GM15510 (cell line): ENCODE results near the gene XPO6.

Experiments used
- POLR2A ChIP-seq: IDR thresholded peaks from 3 replicates; pipeline ENCODE4 v1.6.1; 2011; ENCODE audit warnings: borderline replicate concordance; ENCODE audit not compliant: insufficient read length; ENCODE audit errors: extremely low read depth

The XPO6 gene

DNA sequence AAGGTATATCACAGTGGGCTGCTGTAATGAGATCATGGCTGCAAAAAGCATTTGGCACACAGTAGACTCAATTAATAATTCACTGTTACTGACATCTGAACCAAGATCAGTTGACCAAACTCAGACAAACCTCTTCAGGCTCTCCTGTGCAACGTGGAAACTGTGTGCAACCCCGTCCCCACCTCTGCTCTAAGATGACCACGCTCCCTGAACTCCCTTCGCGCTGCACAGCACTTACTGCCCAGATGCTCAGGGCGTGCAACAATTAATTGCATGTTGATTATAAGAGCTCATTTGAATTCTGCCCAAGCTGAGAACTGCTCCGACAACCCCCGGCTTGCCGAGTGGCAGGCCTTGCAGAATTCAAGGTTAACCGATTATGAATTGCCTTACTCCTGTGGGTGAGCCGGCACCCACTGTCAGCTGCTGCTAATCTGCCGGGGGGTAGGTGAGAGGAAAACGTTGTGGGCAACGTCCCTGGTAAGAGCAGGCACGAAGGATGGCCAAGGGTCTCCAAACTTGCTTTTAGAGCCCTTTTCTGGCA, 147.0 kb downstream of the XPO6 start:
- TF ChIP-seq POLR2A = no peak

DNA sequence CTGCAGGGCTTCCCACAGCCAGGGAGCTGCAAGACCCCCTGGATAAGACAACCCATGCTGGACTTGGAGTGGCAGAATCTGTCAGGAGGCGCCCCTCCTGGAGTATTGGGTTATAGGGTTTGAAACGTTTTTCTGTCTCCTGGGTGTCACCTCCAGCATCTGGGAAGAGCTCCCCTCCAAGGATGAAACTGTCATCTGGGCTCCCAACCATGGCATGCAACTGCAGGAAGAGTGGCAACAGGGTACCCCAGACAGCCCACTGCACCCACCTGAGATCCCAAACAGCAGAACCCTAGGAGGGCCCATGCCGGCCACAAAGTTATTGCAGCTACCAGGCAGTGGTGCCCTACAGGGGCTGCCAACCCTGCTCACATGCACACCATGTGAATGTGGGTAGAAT, 147.6 kb downstream of the XPO6 start:
- TF ChIP-seq POLR2A = no peak

DNA sequence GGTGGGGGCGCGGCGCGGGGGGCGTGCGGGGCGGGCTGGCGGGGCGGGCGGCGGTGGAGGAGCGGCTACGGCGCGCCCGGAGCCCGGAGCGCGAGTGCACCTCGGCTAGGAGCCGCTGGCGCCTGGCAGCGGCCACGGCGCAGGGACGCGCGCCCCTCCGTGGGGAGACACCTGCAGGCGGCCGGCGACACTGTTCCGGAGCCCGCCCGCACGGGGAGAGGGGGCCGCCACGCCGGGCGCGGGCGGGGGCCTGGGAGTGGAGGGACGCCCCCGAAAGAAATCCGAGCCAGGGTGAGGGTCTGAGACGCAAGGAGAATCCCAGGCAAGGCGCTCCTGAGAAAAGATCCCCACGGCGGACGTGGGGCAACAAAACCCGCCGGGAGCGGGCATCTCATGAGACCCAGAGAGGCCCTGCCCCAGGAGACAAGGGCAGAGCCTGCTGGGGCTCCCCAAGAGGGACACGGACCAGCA, 148.1 kb downstream of the XPO6 start, which contains the start of gene GSG1L:
TSS of gene GSG1L (minus strand) at position 124 of the 471 bp plus-strand sequence. CDS start 290 bp downstream, outside the sequence.
- no peak for TF ChIP-seq POLR2A

DNA sequence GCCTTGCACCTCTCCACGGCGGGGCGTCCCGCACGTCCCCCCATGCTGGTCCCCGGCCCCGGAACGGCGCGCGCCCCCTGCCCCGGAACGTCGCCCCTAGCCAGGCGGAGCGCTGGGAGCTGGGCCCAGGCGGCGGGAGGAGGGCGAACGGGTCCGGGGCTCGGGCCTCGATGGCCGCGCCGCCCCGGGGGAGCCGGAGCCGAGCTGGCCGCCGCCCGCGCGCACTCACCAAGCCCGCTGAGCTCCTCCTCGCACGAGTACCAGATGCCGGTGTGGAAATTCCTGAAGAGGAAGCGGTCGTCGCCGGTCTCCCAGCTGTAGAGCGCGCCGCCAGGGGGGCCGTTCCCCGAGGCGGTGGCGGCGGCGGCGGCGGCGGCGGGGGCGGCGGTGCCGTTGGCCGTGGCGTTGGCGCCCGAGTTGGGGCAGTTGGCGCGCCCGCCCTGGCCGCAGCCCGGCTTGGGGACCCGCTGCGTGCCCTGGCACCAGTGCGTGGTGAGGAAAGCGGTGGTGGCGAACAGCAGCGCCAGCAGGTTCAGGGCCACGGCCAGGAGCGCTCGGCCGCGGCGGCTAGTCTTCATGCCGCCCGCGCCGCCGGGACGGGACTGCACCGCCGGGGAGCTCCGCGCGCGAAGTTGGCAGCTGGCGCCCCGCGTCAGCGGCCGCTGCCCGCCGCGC, 148.8 kb downstream of the XPO6 start:
- TF ChIP-seq POLR2A = no peak

DNA sequence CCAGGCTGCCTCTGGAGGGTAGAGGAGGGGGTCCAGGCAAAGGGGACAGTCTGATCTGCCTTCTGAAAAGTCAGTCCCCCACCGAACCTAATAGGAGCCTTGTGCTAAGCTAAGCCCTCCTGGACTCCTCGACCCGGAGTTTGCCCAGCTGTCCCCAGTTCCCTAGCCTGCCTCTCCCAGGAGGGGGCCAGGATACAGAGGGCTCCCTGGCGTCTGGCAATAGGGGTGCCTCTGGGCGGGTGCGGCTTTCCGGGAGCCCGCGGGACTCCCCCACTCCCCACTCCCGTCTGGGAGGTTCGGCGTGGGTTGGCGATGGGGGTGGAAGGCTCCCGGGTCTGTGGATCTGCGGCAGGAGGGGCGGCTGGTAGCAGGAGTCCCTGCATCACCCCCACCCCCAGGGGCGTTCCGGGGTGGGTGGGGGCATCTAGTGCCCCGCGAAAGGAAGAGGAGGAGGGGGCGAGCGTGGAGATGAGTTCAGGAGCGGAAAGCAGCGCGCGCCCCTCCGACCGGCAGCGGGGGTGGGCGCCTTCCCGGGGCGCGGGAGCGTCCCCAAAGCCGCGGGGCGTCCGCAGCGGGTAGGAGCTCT, 149.4 kb downstream of the XPO6 start:
- no peak for TF ChIP-seq POLR2A

DNA sequence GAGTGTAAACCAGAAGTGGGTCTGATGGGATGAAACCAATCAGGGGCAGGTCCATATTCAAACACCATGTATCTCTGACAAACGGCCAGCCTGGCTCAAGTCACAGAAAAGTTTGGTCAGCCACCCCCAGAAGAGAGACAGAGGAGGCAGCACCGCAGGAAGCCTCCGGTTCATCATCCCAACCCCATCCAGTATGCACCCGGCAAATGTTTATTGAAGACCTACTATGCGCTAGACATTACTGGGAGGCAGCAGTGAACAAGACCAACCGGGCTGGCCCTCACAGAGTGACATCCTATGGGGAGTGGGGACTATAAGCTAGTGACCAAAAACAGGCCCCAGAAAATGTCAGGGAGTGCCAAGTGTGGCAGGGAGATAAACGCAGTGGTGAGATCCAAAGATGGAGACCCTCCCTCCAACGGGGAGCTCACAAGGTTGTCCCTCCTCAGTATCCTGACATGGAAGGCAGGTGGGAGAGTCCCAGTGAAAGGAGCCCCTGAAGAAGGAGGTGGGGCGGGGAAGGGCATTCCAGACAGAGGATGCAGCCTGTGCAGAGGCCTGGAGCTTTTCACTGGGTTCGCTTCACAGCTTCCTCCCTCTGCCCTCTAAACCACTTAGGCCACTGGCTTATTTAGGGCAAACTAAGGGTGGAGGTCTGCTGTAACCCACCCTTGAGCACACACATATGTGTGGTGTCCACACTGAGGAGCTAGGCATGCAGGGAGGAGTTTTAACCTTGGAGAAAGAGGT, 150.2 kb downstream of the XPO6 start:
- no peak for TF ChIP-seq POLR2A

DNA sequence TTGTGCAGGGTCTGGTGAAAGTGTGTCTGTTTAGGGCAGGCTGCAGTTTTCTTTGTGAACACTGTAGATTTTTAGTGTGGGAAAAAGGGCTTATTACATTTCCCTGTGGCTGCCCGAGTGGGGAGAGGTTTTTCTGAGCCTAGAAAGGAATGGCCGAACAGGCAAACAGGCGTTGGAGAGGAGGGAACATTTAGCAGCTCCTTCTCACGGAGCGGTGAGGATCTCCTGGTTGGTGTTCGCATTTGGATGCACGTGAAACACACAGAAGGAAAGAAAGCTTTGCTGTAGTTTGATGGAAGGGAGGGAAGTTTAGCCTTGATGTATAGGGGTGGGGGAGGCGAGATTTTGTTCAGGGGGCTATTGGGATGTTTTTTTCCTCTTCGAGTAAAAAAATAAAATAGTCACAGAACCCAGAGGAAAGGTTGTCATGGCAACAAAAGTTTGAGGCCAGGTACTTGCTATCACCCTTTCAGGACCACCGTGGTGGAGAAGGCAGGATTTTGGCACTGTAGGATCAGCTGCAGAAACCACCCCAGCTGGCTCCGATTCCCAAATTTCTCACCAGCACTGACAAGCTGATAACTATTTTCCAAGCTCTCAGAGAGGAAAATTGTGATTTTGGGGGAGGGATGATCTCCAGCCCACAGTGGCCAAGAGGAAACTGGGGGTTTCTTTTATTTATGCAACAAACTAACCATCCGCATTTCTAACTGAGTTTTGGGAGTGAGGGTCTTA, 151.8 kb downstream of the XPO6 start:
- no peak for TF ChIP-seq POLR2A

DNA sequence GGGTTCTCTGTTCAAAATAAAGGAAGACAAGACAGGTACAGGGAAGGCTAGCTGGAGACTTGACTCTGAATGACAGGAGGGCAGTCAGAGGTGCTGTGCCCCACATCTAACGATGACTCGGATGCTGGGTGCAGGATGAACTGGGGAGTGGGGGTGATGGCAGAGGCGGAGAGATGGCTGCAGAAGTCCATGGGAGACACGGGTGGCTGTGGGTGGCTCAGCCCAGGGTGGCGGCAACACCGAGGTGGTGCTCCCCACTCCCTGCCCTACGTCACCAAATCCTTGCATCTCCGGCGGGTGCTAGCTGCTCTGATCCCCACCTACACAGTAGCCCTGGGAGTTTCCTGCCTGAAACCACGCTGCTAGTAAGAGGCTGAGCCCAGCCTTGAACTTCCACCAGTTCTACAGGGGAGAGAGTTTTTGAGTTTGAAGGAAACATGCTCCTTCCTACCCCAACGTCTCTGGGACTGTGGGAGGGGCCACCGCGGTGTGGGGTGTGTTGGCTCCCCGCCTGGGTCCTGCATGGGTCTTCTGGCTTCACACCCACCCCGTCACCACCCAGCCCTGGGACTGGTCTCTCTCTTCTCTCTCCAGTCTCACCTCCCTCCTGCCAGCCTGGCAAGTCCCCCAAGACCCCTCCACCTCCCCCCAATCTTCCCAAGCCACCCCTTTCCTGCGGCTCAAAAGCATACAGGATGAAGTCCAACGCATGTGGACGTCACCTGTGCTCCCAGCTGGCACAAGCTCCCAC, 152.8 kb downstream of the XPO6 start:
- TF ChIP-seq POLR2A = no peak

DNA sequence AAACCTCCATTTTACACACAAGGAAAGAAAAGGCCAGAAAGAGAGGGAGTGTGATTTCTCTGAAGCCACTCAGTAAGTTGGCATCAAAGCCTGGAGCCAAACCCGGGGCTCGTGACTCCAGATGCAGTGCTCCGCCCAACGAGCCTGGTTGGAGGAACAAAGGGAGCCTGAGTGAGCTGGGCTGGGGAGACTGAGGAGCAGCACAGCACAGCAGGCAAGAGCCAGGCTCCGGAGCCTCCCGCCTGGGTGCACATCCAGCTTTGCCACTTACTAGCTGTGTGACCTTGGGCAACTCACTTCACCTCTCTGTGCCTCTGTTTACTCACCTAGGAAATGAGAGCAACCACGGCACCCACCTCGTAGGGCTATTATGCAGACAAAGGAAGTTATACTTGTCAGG, 153.8 kb downstream of the XPO6 start:
- no peak for TF ChIP-seq POLR2A

DNA sequence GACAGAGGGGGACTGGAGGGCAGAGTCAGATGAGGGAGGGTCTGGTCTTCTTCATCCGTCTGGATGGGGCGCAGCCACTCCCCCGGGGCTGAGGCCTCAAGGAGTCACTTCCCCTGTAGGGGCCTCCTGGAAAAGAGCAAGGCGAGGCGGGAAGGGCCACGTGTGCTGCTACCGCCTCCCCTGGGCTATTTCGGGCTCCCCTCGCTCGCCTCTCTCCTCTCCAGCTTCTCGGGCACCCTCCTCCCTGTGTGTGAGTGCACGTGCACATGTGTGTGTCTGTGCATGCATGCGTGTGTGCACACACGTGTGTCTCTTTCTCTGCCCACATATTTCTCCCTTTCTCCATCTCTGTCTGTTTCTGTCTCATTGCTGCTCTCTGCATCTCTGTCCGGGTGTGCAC, 158.3 kb downstream of the XPO6 start:
- TF ChIP-seq POLR2A = no peak

DNA sequence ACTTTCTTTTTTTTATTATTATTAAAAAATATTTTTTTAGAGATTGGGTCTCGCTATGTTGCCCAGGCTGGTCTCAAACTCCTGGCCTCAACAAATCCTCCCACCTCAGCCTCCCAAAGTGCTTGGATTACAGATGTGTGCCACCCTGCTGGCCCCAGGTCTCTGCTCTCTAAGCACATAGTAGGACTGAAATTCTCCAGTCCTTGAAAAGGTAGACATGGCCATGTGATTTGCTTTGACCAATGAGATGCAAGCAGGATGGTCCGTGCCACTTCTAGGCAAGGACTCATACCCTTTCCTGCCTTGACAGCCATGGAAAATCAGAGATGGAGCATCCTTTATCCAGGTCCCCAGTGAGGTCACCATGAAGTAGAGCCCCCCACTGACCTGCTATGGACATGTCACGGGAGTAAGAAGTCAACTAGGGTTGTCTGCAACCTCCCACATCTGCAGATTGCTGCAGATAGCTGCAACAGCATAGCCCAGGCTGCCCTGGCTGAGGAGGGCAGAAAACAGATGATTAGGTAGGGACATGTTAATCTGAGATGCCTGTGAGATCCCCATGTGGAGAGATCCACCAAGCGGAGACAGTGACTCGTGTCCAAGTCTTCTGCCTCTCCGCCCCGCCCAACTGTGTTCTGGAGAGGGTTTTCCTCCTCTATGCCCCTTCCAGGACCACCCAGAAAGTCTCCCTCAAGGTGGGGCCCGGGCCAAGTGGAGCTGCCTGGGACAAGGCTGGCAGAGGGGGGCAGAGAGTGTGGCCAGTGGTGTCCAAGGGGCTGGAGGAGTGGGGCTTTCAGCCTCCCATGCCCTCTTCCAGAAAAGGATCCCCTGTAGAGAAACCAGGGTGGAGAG, 159.3 kb downstream of the XPO6 start:
- no peak for TF ChIP-seq POLR2A

DNA sequence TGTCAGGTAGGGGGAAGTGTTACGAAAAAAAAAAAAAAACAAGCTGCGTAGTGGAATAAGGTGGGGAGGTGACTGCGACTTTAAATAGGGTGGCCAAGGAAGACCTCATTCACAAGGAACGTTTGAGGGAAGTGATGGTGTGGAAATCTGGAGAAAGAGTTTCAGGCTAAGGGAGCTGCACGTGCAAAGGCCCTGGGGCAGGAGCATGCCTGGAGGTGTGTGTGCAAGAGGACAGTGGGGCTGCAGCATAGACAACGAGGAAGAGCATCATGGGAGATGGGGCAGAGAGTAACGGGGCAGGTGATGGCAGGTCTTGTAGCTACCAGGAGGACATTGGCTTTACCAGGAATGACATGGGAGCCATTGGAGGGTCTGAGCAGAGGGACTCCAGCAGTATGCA, 160.3 kb downstream of the XPO6 start:
- TF ChIP-seq POLR2A = no peak
